Endodermal cell (in vitro differentiated cells): Measurements from ENCODE around the gene RUNX2. TPM values are rescaled to one million over a fixed set of nuclear protein-coding genes. Genes with fewer than 3 reads are reported as not detected.

Experiments used
- DNase-seq: peaks from one replicate; pipeline ENCODE4 v3.0.0-alpha.2; 2017
- H3K27ac ChIP-seq: 2 replicates; pipeline ENCODE4 v1.5.1; 2013; ENCODE audit warnings: mild to moderate bottlenecking, low read depth, low read length, moderate library complexity
- H3K27me3 ChIP-seq: 2 replicates; pipeline ENCODE4 v1.6.1; 2013; ENCODE audit warnings: mild to moderate bottlenecking, low read length, moderate library complexity; ENCODE audit not compliant: insufficient read depth, control insufficient read depth, poor library complexity, severe bottlenecking
- H3K36me3 ChIP-seq: 2 replicates; pipeline ENCODE4 v1.7.0; 2013; ENCODE audit warnings: mild to moderate bottlenecking, low read length, moderate library complexity; ENCODE audit not compliant: control insufficient read depth, insufficient read depth
- H3K4me1 ChIP-seq: one replicate; pipeline ENCODE4 v1.7.0; 2013; ENCODE audit warnings: low read length; ENCODE audit not compliant: control insufficient read depth, insufficient read depth
- H3K4me3 ChIP-seq: 2 replicates; pipeline ENCODE4 v1.5.1; 2013; ENCODE audit warnings: mild to moderate bottlenecking, low read length, moderate library complexity
- H3K9ac ChIP-seq: 2 replicates; pipeline ENCODE4 v1.6.1; 2013; ENCODE audit warnings: mild to moderate bottlenecking, low read length, moderate library complexity; ENCODE audit not compliant: poor library complexity, severe bottlenecking; ENCODE audit errors: extremely low read depth
- H3K9me3 ChIP-seq: 2 replicates; pipeline ENCODE4 v1.6.1; 2013; ENCODE audit warnings: mild to moderate bottlenecking, low read length, moderate library complexity; ENCODE audit not compliant: control insufficient read depth
- H3K27ac Mint-ChIP-seq: 2 replicates; pipeline ENCODE4 v1.8.0; 2020; ENCODE audit warnings: mixed read lengths
- H3K27me3 Mint-ChIP-seq: 2 replicates; pipeline ENCODE4 v1.8.0; 2021; ENCODE audit warnings: mild to moderate bottlenecking, mixed read lengths; ENCODE audit not compliant: insufficient read depth
- H3K36me3 Mint-ChIP-seq: 2 replicates; pipeline ENCODE4 v1.8.0; 2020; ENCODE audit warnings: low read depth, mixed read lengths
- H3K4me1 Mint-ChIP-seq: 2 replicates; pipeline ENCODE4 v1.8.0; 2020; ENCODE audit warnings: mixed read lengths
- H3K4me3 Mint-ChIP-seq: 2 replicates; pipeline ENCODE4 v1.8.0; 2020; ENCODE audit warnings: mild to moderate bottlenecking, moderate library complexity, mixed read lengths
- H3K9me3 Mint-ChIP-seq: 2 replicates; pipeline ENCODE4 v1.8.0; 2020; ENCODE audit warnings: mild to moderate bottlenecking, mixed read lengths
- WGBS, 2 experiments: methylation state at CpG; one replicate each; pipeline versions ENCODE4 v1.1.5 to v1.1.7; 2013; ENCODE audit warnings: missing lambda C conversion rate in 2 of 2, mixed read lengths in 1 of 2; ENCODE audit not compliant: insufficient coverage in 1 of 2, insufficient read length in 1 of 2; 5-methylcytosine and 5-hydroxymethylcytosine counted together
- total RNA-seq, 2 donors: library from RNA; stranded (reverse); fragmentation: NEBNext Ultra II Directional in 1 of 2; extraction: Animal tissue kit (Norgen Biotek cat#: 25700) in 1 of 2; gene quantifications; 2 replicates in 1 of 2; 3 replicates in 1 of 2; pipeline ENCODE4 v1.2.1, GENCODE V29; 2021
- TF ChIP-seq, protein P1 (sequence below): fragments of 200-600 bp; sonication (generic); conservative IDR thresholded peaks from 2 replicates; pipeline ENCODE4 v1.5.0; 2021; ENCODE audit warnings: antibody characterized with exemption, mild to moderate bottlenecking

The RUNX2 gene
- total RNA-seq, 2 donors from 2014 or later, result 0.18 to 0.26 TPM

DNA sequence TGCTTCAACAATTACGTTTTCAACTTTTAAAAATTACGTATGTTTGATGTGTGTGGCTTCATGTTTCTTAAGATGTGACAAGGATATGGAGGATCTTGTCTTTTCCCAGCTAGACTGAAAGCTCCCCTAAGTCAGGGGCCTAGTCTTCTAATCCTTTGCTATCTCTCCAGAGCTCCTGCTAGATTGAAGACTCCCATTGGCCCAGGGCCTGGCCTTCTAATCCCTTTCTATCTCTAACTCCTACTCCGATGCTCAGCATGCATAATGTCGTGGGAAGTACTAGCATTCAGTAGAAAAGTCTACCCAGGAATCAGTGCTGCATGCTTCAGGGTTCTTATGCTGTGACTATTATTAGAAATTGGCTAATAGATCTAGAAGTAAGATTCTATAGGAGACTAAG, 194.4 kb downstream of the RUNX2 start:
- 76 to 81% methylated on average over 2 to 4 of the region's 4 CpGs for WGBS, 2 experiments
- TF ChIP-seq, protein P1, sequence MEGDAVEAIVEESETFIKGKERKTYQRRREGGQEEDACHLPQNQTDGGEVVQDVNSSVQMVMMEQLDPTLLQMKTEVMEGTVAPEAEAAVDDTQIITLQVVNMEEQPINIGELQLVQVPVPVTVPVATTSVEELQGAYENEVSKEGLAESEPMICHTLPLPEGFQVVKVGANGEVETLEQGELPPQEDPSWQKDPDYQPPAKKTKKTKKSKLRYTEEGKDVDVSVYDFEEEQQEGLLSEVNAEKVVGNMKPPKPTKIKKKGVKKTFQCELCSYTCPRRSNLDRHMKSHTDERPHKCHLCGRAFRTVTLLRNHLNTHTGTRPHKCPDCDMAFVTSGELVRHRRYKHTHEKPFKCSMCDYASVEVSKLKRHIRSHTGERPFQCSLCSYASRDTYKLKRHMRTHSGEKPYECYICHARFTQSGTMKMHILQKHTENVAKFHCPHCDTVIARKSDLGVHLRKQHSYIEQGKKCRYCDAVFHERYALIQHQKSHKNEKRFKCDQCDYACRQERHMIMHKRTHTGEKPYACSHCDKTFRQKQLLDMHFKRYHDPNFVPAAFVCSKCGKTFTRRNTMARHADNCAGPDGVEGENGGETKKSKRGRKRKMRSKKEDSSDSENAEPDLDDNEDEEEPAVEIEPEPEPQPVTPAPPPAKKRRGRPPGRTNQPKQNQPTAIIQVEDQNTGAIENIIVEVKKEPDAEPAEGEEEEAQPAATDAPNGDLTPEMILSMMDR, result no peak

DNA sequence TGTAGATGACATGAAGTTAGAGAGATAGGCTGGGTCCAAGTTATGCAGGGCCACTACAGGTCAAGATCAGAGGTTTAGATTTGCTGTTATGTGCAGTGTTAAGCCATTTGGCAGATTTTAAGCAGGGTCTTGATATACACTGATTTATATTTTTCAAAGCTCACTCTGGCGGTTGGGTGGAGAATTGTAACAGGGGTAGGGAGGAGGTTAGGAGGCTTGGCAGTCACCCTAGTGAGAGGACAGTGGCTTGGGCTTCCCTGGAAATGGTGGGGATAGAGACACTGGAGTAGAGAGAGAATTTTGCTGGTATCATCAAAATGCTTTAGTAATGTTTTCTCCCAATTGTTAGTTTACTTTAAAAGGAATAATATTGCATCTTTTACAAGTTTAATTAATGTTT, 199.1 kb downstream of the RUNX2 start:
- H3K27ac Mint-ChIP-seq, result no peak overlapping the region
- H3K4me3 Mint-ChIP-seq, result no peak overlapping the region
- WGBS, 2 experiments, result 97% methylated on average over 1 of the region's 1 CpG; no CpG with 5 or more reads in 1 of the 2 experiments
- H3K9me3 Mint-ChIP-seq, result peaks cover 3% of the 10 kb centered on the region
- TF ChIP-seq, protein P1, result no peak
- Histone ChIP-seq H3K9ac (no peak overlapping the region), H3K36me3 (no peaks in the 10 kb centered on the region), H3K27ac (no peak overlapping the region), H3K4me1 (peaks cover 2% of the 10 kb centered on the region), H3K27me3 (no peaks in the 10 kb centered on the region), H3K9me3 (no peaks in the 10 kb centered on the region), H3K4me3 (no peak overlapping the region)
- H3K27me3 Mint-ChIP-seq, result no peaks in the 10 kb centered on the region
- H3K4me1 Mint-ChIP-seq, result peaks cover 13% of the 10 kb centered on the region
- H3K36me3 Mint-ChIP-seq, result no peaks in the 10 kb centered on the region
- no peak for DNase-seq

More for the DNA sequence above, 194.4 kb downstream of the RUNX2 start:
- no peaks in the 10 kb centered on the region for H3K27me3 ChIP-seq
- H3K27me3 Mint-ChIP-seq, result no peaks in the 10 kb centered on the region
- no peak overlapping the region for H3K4me3 ChIP-seq
- H3K4me3 Mint-ChIP-seq, result no peak overlapping the region
- peaks cover 3% of the 10 kb centered on the region for H3K9me3 Mint-ChIP-seq
- DNase-seq, result peak; percentile 59
- H3K27ac Mint-ChIP-seq, result no peak overlapping the region
- H3K4me1 ChIP-seq, result no peaks in the 10 kb centered on the region
- no peak overlapping the region for H3K9ac ChIP-seq
- H3K36me3 Mint-ChIP-seq, result no peaks in the 10 kb centered on the region
- no peaks in the 10 kb centered on the region for H3K9me3 ChIP-seq
- no peak overlapping the region for H3K27ac ChIP-seq
- H3K36me3 ChIP-seq, result no peaks in the 10 kb centered on the region
- H3K4me1 Mint-ChIP-seq, result peaks cover 7% of the 10 kb centered on the region

DNA sequence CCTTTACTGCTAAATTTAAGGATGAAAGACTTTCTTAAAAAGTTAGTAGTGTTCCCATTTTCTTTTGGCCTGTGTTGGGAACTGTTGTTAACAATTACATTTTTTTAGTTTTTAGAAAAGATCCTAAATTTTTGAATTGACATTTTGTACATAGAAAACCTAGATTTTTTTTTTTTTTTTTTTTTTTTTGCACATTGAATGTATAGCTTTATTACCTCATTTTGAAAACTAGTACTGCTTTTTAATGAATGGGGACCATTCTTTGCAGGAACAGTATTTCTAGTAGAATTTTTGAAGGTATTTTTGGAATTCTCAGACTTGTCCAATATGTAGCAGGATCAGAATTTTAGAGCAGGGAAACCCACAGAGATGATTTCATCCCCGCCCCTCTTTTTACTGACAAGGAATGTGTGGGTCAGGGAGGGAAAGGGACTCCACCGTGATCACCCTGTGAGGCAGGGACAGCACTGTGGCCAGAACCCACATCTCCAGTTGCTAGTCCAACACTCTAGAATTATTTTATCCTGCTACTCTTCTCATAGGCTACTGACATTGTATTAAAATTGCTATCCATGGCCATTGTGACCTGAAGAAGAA, 204.0 kb downstream of the RUNX2 start:
- Mint-ChIP-seq H3K4me1 (peaks cover 12% of the 10 kb centered on the region), H3K36me3 (no peaks in the 10 kb centered on the region), H3K27me3 (no peaks in the 10 kb centered on the region), H3K27ac (no peak overlapping the region), H3K9me3 (peaks cover 2% of the 10 kb centered on the region), H3K4me3 (no peak overlapping the region)
- H3K4me3 ChIP-seq, result no peak overlapping the region
- DNase-seq, result no peak
- H3K9me3 ChIP-seq, result no peaks in the 10 kb centered on the region
- no peak overlapping the region for H3K9ac ChIP-seq
- peaks cover 2% of the 10 kb centered on the region for H3K4me1 ChIP-seq
- TF ChIP-seq, protein P1, result no peak
- WGBS, 2 experiments, result 93 to 100% methylated on average over 1 to 2 of the region's 2 CpGs
- no peaks in the 10 kb centered on the region for H3K36me3 ChIP-seq
- no peak overlapping the region for H3K27ac ChIP-seq
- H3K27me3 ChIP-seq, result no peaks in the 10 kb centered on the region
